GM20000 (cell line): ENCODE data around the gene OR6A2.

Experiments
- DNase-seq: peaks from one replicate; pipeline ENCODE4 v3.0.0; 2012; ENCODE audit warnings: low spot score
- CTCF ChIP-seq: IDR thresholded peaks from 2 replicates; pipeline ENCODE4 v1.5.1; 2012; ENCODE audit warnings: mild to moderate bottlenecking, control low read depth; ENCODE audit errors: extremely low read depth, missing control alignments

Gene OR6A2

DNA sequence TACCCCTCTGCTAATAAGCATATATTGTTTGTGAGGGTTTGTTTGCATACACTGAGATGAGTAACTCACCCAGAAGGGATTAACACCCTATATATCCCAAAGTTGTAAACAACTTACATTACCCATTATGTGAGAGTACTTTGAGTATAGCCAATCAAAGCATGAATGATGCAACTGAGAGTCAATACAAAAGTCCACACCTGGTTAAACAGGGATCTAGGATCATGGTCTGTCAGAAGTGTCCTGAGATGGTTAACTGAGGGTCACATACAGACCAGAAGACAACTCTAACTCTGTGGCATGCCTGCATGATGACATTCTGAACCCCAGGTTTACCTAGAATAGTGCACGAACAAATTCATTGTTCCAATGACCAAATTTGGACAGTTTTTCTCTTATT is 28.6 kb upstream of the OR6A2 start:
- no peak for DNase-seq
- TF ChIP-seq CTCF, result no peak

- TF ChIP-seq CTCF, result no peak
- no peak for DNase-seq
These were observed 25.8 kb upstream of the OR6A2 start for GRCh38 chr11:6825231-6825744.

DNA sequence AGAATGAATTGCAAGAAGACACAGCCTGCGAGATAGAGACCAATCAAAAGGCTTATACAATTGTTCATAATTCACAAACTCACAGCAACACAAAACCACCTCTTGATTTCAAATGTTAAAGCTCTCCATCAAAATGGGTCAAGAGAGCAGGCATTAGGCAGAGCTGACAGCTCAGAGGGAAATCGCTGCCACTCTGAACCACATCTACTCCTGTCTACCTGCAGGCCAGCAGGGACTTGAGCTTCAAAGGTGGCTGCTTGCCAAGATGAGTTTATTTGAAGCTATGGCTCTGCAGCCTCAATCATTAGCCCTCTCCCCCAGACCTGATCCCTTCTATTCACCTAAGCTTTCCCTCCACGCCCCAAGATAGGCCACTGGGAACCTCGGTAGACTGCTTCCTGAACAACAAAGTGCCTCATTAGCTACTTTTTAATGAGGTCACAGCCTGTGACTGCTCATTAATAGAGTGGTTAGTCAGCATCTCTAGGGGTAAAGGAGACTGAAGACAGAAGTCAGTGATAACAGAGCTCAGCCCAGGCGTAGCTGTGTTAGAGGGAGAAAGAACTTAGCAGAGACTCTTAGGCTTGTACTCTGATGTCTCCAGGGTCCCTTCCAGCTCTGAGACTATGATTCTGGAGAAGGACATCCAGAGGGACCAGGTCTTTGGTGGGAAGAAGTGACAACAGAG is 24.8 kb upstream of the OR6A2 start:
- no peak for TF ChIP-seq CTCF
- DNase-seq, result no peak

- TF ChIP-seq CTCF, result no peak
- no peak for DNase-seq
These were observed 19.5 kb upstream of the OR6A2 start for GRCh38 chr11:6818967-6819366.

- no peak for TF ChIP-seq CTCF
These were observed 18.2 kb upstream of the OR6A2 start for GRCh38 chr11:6817694-6818093.

GRCh38 chr11:6813656-6814055 is 14.2 kb upstream of the OR6A2 start:
- no peak for DNase-seq

More at GRCh38 chr11:6817694-6818093, 18.2 kb upstream of the OR6A2 start:
- DNase-seq, result no peak

More at GRCh38 chr11:6813656-6814055, 14.2 kb upstream of the OR6A2 start:
- TF ChIP-seq CTCF, result no peak
